Calu3 (cell line): ENCODE results near the gene DIPK1A. TPM values are rescaled to one million over a fixed set of nuclear protein-coding genes. Genes with fewer than 3 reads are reported as not detected.

ENCODE experiments used
- BruUV-seq: library from RNA; stranded (reverse); fragments of 400-500 nt; replicated peaks from 2 replicates; lab custom pipeline; 2021; lab: Mats Ljungman, UMichigan
- CTCF ChIA-PET: fragments of 300-600 bp; sonication (Branson Sonifier 250); formaldehyde crosslinking; loops from one replicate; lab custom pipeline; 2022; ENCODE audit warnings: antibody characterized with exemption; lab: Charles Lee
- DNase-seq: peaks from one replicate; pipeline ENCODE4 v3.0.0; 2022
- H3K27ac Mint-ChIP-seq: one replicate; pipeline ENCODE4 v1.8.0; 2022; ENCODE audit warnings: mixed read lengths; ENCODE audit not compliant: unreplicated experiment
- H3K27me3 Mint-ChIP-seq: one replicate; pipeline ENCODE4 v1.8.0; 2022; ENCODE audit warnings: mixed read lengths; ENCODE audit not compliant: unreplicated experiment
- H3K36me3 Mint-ChIP-seq: one replicate; pipeline ENCODE4 v1.8.0; 2022; ENCODE audit warnings: mild to moderate bottlenecking, moderate library complexity, mixed read lengths; ENCODE audit not compliant: insufficient read depth, unreplicated experiment
- H3K4me1 Mint-ChIP-seq: one replicate; pipeline ENCODE4 v1.8.0; 2022; ENCODE audit warnings: mild to moderate bottlenecking, low read depth, mixed read lengths; ENCODE audit not compliant: unreplicated experiment
- H3K4me3 Mint-ChIP-seq: one replicate; pipeline ENCODE4 v1.8.0; 2022; ENCODE audit warnings: mild to moderate bottlenecking, low read depth, moderate library complexity, mixed read lengths; ENCODE audit not compliant: unreplicated experiment
- H3K9me3 Mint-ChIP-seq: one replicate; pipeline ENCODE4 v1.8.0; 2022; ENCODE audit warnings: low read depth, mixed read lengths; ENCODE audit not compliant: unreplicated experiment
- CTCF ChIP-seq: fragments of 200-600 bp; IDR thresholded peaks from one replicate; pipeline ENCODE4 v1.8.0; 2022; ENCODE audit warnings: antibody characterized with exemption; ENCODE audit not compliant: unreplicated experiment
- intact Hi-C: fragments of 100-400 bp; cut with micrococcal nuclease; formaldehyde crosslinking; loops from one replicate; pipeline ENCODE4 v1.10.0; 2022; ENCODE audit not compliant: unreplicated experiment
- total RNA-seq: library from RNA; stranded (reverse); gene quantifications from 2 replicates; pipeline ENCODE4 v1.2.3, GENCODE V29; 2022

DIPK1A gene
- total RNA-seq, 1 experiment from 2014 or later: 4.9 TPM

GRCh38 chr1:92922356-92923035 lies 38.8 kb downstream of the DIPK1A start:
- CTCF ChIA-PET: no interaction called here
- no peak for DNase-seq
- TF ChIP-seq CTCF: no peak
- H3K4me3 Mint-ChIP-seq: no peak overlapping the region
- H3K27me3 Mint-ChIP-seq: no peaks in the 10 kb centered on the region
- H3K36me3 Mint-ChIP-seq: no peaks in the 10 kb centered on the region
- BruUV-seq: no TSS peak
- no peaks in the 10 kb centered on the region for H3K4me1 Mint-ChIP-seq
- intact Hi-C loops: no loop called here
- no peaks in the 10 kb centered on the region for H3K9me3 Mint-ChIP-seq
- H3K27ac Mint-ChIP-seq: no peak overlapping the region

GRCh38 chr1:92921031-92922023 lies 39.9 kb downstream of the DIPK1A start:
- Mint-ChIP-seq H3K4me1 (no peaks in the 10 kb centered on the region), H3K27ac (no peak overlapping the region), H3K9me3 (no peaks in the 10 kb centered on the region), H3K4me3 (no peak overlapping the region), H3K27me3 (no peaks in the 10 kb centered on the region), H3K36me3 (no peaks in the 10 kb centered on the region)
- BruUV-seq: no TSS peak
- CTCF ChIA-PET: no interaction called here
- no peak for DNase-seq
- intact Hi-C loops: no loop called here
- no peak for TF ChIP-seq CTCF

GRCh38 chr1:92916899-92917298 lies 44.4 kb downstream of the DIPK1A start:
- no peaks in the 10 kb centered on the region for H3K27me3 Mint-ChIP-seq
- intact Hi-C loops: no loop called here
- no peak overlapping the region for H3K4me3 Mint-ChIP-seq
- CTCF ChIA-PET: no interaction called here
- no peak for TF ChIP-seq CTCF
- no peaks in the 10 kb centered on the region for H3K9me3 Mint-ChIP-seq
- H3K36me3 Mint-ChIP-seq: no peaks in the 10 kb centered on the region
- H3K4me1 Mint-ChIP-seq: peaks cover 8% of the 10 kb centered on the region
- no peak overlapping the region for H3K27ac Mint-ChIP-seq
- BruUV-seq: no TSS peak
- no peak for DNase-seq

GRCh38 chr1:92915547-92915946 lies 45.7 kb downstream of the DIPK1A start:
- no TSS peak for BruUV-seq
- no peak overlapping the region for H3K27ac Mint-ChIP-seq
- no peaks in the 10 kb centered on the region for H3K27me3 Mint-ChIP-seq
- no peaks in the 10 kb centered on the region for H3K9me3 Mint-ChIP-seq
- intact Hi-C loops: no loop called here
- no peak for TF ChIP-seq CTCF
- no peaks in the 10 kb centered on the region for H3K36me3 Mint-ChIP-seq
- peaks cover 8% of the 10 kb centered on the region for H3K4me1 Mint-ChIP-seq
- no peak for DNase-seq
- no peak overlapping the region for H3K4me3 Mint-ChIP-seq
- CTCF ChIA-PET: no interaction called here
